Measurements from ENCODE around the gene DEDD. TPM values are rescaled to one million over a fixed set of nuclear protein-coding genes. Genes with fewer than 3 reads are reported as not detected.
A peak's percentile ranks its signal among the peaks of the same experiment; 100 is the strongest.

The DEDD gene, protein sequence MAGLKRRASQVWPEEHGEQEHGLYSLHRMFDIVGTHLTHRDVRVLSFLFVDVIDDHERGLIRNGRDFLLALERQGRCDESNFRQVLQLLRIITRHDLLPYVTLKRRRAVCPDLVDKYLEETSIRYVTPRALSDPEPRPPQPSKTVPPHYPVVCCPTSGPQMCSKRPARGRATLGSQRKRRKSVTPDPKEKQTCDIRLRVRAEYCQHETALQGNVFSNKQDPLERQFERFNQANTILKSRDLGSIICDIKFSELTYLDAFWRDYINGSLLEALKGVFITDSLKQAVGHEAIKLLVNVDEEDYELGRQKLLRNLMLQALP
- 10 to 100 TPM; 27.5 to 34.6 (median 31.1) TPM for total RNA-seq

GRCh38 chr1:161132410-161133219 lies at the start of gene DEDD:
TSS of gene DEDD (minus strand) at chr1:161132667. CDS start at chr1:161124462, 8,205 bp downstream.
- TF ChIP-seq CTCF (IDR thresholded peaks at IDR 0.05) (peak in 1 of 6 experiments; percentile 16), POLR2A (IDR thresholded peaks at IDR 0.05) (peak in 1 of 2 donors; percentile 54)
- 0% methylated on average over 26 to 35 of the region's 68 CpGs for WGBS, 2 donors
- peaks cover 20 to 28% of the 10 kb centered on the region in 2 donors for H3K4me1 ChIP-seq

GRCh38 chr1:161182214-161182613 lies 49.7 kb upstream of the DEDD start:
- no peaks in the 10 kb centered on the region for H3K36me3 ChIP-seq
- H3K27ac ChIP-seq = no peak overlapping the region
- H3K9me3 ChIP-seq = no peaks in the 10 kb centered on the region
- TF ChIP-seq POLR2A (IDR thresholded peaks at IDR 0.05) = no peak
- intact Hi-C loops (cut with DNase I) = no loop called here
- DNase-seq = no peak
- no peaks in the 10 kb centered on the region for H3K27me3 ChIP-seq
- H3K4me1 ChIP-seq = peaks cover 0 to 15% of the 10 kb centered on the region in 2 donors
- WGBS, 2 donors = 95 to 100% methylated on average over 1 of the region's 1 CpG
- H3K4me3 ChIP-seq (replicated peaks in 1 of 3) = no peak overlapping the region

More at GRCh38 chr1:161132410-161133219, at the start of gene DEDD:
- intact Hi-C loops (cut with DNase I) = no loop called here
- Histone ChIP-seq H3K4me3 (replicated peaks in 1 of 3) (peak within 1 kb of the TSS; percentile 55 to 82 (median 72)), H3K27me3 (no peaks in the 10 kb centered on the region), H3K9me3 (no peaks in the 10 kb centered on the region), H3K27ac (peak within 1 kb of the TSS; percentile 86 to 98 (median 89)), H3K36me3 (peaks cover 6 to 9% of the 10 kb centered on the region in 2 donors)
- DNase-seq = peak; percentile 96

DNA sequence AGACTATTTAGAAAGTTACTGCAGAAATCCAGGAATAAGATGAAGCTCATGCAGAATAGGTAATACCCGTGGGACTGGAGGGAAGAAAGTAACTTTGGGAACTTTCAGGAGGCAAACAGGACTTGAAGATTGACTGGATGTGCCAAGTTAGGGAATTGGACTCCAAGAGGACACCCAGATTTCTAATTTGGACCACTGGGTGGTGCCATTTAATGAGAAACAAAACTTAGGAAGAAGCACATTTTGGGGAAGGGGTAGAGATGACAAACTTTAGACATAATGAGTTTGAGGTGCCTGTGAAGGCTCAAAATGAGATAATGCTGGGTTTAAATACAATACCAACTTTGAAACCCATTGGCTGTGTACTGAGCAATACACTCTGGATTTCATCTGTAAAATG lies 48.2 kb upstream of the DEDD start:
- Histone ChIP-seq H3K4me3 (replicated peaks in 1 of 3) (no peak overlapping the region), H3K4me1 (peaks cover 8 to 20% of the 10 kb centered on the region in 2 donors), H3K27ac (no peak overlapping the region), H3K27me3 (no peaks in the 10 kb centered on the region), H3K9me3 (no peaks in the 10 kb centered on the region), H3K36me3 (no peaks in the 10 kb centered on the region)
- DNase-seq = no peak
- 49 to 62% methylated on average over 1 of the region's 1 CpG for WGBS, 2 donors
- TF ChIP-seq CTCF (IDR thresholded peaks at IDR 0.05) = no peak
- no peak for TF ChIP-seq POLR2A (IDR thresholded peaks at IDR 0.05)
- intact Hi-C loops (cut with DNase I) = no loop called here

DNA sequence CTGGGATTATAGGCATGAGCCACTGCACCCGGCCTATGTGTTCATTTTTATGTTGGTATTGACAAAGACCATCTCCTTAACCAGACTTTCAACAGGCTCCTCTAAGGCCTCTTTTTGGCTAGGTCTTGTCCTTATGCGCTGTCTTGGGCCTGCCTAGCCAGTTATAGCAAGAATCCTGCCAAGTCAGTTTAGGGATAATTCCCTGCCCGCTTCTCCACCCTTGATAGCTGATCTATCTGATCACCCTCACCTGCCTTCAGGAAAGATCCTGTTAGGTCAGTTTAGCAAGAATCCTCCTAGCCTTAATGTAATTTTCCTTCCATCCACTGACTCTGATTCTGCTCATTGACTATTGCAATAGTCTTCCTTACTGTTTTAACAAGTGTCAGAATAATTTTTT lies 47.2 kb upstream of the DEDD start:
- Histone ChIP-seq H3K36me3 (peaks cover 3 to 4% of the 10 kb centered on the region in 2 donors), H3K4me1 (peaks cover 8 to 17% of the 10 kb centered on the region in 2 donors), H3K9me3 (no peaks in the 10 kb centered on the region), H3K27me3 (no peaks in the 10 kb centered on the region), H3K27ac (no peak overlapping the region), H3K4me3 (replicated peaks in 1 of 3) (no peak overlapping the region)
- intact Hi-C loops (cut with DNase I) = loop anchor here (10.0 kb wide), 1 partner anchor 45 kb away; the partner anchor contains the start of genes APOA2 and TOMM40L
- TF ChIP-seq POLR2A (IDR thresholded peaks at IDR 0.05) (no peak), CTCF (IDR thresholded peaks at IDR 0.05) (no peak)
- WGBS, 2 donors = 92% methylated on average over 3 of the region's 3 CpGs
- no peak for DNase-seq

- H3K4me3 ChIP-seq (replicated peaks in 1 of 3) = peak overlapping the region in 2 of 3 donors; percentile 65 to 98
- WGBS, 2 donors = 50 to 52% methylated on average over 9 of the region's 9 CpGs
Measured at GRCh38 chr1:161177936-161178244, 45.4 kb upstream of the DEDD start.

More at GRCh38 chr1:161177936-161178244, 45.4 kb upstream of the DEDD start:
- Histone ChIP-seq H3K36me3 (peaks cover 11 to 21% of the 10 kb centered on the region in 2 donors), H3K4me1 (peaks cover 8 to 25% of the 10 kb centered on the region in 2 donors), H3K27me3 (no peaks in the 10 kb centered on the region), H3K9me3 (no peaks in the 10 kb centered on the region), H3K27ac (peak overlapping the region; percentile 83 to 93 (median 91))
- intact Hi-C loops (cut with DNase I) = loop anchor here (10.0 kb wide), 1 partner anchor 47 kb away; the partner anchor contains the start of genes APOA2 and TOMM40L
- DNase-seq = no peak
- TF ChIP-seq CTCF (IDR thresholded peaks at IDR 0.05) = no peak
- no peak for TF ChIP-seq POLR2A (IDR thresholded peaks at IDR 0.05)
